MG63 (cell line): ENCODE measurements around the gene RASSF4. TPM values are rescaled to one million over a fixed set of nuclear protein-coding genes. Genes with fewer than 3 reads are reported as not detected.
A peak's percentile ranks its signal among the peaks of the same experiment; 100 is the strongest.

Experiments
- DNase-seq: peaks from one replicate; pipeline ENCODE4 v3.0.0-alpha.2; 2020
- H3K27me3 ChIP-seq: fragments of 250-450 bp; sonication (Bioruptor Pico); 2 replicates; pipeline ENCODE4 v1.5.1; 2020; ENCODE audit warnings: mild to moderate bottlenecking, moderate library complexity
- H3K36me3 ChIP-seq: fragments of 250-450 bp; sonication (Bioruptor Pico); 2 replicates; pipeline ENCODE4 v1.5.1; 2020; ENCODE audit warnings: mild to moderate bottlenecking, moderate library complexity
- H3K4me3 ChIP-seq: fragments of 250-450 bp; sonication (Bioruptor Pico); 2 replicates; pipeline ENCODE4 v1.5.1; 2020; ENCODE audit warnings: mild to moderate bottlenecking, moderate library complexity
- H3K9me3 ChIP-seq: fragments of 250-450 bp; sonication (Bioruptor Pico); 2 replicates; pipeline ENCODE4 v1.5.1; 2020; ENCODE audit warnings: mild to moderate bottlenecking, moderate library complexity
- total RNA-seq: library from RNA; depleted of rRNA; stranded (reverse); fragments of >200 nt; shearing (Covaris generic); gene quantifications from 2 replicates; pipeline ENCODE4 v1.2.3, GENCODE V29; 2014; ENCODE audit warnings: low replicate concordance

Gene RASSF4
- total RNA-seq, 1 experiment from 2014 or later = 0.26 TPM

DNA sequence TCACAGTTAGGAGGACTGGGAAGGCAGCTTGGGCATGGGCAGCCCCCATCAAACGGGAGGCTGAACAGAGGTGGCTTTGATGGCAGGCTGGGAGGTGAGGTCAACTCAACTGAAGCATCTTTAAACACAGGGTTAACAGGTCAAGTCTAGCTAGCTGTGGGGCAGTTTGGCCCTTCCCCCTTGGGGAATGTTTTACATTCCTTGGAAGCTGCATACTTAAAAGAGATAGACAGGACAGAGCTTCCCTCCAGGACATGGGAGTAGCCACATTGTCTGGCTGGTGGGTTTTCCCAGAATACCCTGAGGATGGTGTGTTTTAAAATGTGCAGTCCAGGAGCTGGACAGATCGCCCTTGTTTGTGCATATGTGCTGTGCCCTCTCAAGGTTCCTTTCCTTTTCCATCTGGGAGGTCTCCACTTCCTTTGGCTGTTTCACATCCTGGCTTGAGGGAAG, 6.8 kb upstream of the RASSF4 start:
- H3K27me3 ChIP-seq = no peaks in the 10 kb centered on the region
- no peak for DNase-seq
- H3K9me3 ChIP-seq = no peaks in the 10 kb centered on the region
- no peak overlapping the region for H3K4me3 ChIP-seq
- H3K36me3 ChIP-seq = no peaks in the 10 kb centered on the region

DNA sequence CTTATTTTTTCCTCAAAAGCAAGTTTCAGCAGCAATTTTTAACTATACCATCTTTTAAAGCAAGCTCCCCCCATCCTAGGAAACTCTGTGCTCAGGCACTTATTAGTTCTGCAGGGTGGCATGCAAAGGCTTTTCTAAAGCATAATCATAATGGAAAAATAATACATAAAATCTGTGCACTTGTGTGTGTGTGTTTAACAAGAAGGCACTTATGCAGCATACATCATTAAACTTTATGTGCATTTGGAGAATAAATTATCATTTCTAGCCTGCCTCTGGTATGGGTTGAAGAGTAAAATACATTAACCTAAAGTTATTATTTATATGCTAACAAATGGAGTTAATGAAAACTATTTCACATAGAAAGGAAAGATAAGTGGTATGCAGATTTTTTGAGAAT, 5.6 kb upstream of the RASSF4 start:
- Histone ChIP-seq H3K4me3 (no peak overlapping the region), H3K36me3 (no peaks in the 10 kb centered on the region), H3K27me3 (no peaks in the 10 kb centered on the region), H3K9me3 (no peaks in the 10 kb centered on the region)
- DNase-seq = no peak

DNA sequence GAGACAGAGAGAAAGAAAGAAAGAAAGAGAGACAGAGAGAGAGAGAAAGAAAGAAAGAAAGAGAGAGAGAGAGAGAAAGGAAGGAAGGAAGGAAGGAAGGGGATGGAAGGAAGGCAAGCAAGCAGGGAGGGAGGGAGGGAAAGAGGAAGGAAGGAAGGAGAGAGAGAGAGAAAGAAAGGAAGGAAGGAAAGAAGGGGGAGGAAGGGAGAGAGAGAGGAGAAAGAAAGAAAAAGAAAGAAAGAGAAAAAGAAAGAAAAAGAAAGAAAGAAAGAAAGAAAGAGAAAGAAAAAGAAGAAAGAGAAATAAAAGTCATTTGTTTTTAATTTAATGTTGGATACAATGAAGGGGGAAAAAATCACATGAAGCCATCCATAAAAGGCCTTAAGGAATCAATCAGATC, 4.6 kb upstream of the RASSF4 start:
- Histone ChIP-seq H3K9me3 (no peaks in the 10 kb centered on the region), H3K4me3 (no peak overlapping the region), H3K36me3 (no peaks in the 10 kb centered on the region), H3K27me3 (no peaks in the 10 kb centered on the region)
- DNase-seq = no peak

DNA sequence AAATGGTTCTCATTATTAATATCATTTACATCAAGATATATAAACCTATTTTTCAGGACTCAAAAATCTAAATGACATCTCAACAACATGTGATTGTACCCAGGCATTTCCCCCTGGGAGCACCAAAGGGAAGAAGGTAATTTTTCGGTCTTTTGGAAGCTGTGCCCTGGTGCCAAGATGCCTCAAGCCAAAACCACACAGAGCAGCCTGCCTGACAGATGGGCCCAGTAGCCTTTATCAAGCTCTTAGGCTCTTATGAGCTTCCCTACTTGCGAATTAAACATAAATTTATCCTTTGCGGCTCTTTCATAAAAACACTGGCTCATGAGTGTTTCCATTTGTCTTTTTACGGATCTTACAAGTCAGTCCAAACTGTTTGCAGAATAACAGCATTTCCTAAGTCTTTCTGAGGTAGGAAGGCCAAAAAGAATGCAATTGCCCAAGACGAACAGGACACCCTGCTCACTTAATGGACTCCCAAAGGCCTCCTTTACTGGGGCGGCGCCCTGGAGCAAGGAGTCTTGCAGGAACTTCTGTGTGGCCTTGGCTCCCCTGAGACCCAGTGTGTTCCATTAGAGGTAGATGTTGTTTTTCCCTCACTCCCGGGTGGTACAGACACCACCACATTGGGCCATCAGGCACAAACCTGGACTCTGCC, 4.1 kb upstream of the RASSF4 start:
- no peak overlapping the region for H3K4me3 ChIP-seq
- H3K36me3 ChIP-seq = no peaks in the 10 kb centered on the region
- no peaks in the 10 kb centered on the region for H3K27me3 ChIP-seq
- no peak for DNase-seq
- H3K9me3 ChIP-seq = no peaks in the 10 kb centered on the region

DNA sequence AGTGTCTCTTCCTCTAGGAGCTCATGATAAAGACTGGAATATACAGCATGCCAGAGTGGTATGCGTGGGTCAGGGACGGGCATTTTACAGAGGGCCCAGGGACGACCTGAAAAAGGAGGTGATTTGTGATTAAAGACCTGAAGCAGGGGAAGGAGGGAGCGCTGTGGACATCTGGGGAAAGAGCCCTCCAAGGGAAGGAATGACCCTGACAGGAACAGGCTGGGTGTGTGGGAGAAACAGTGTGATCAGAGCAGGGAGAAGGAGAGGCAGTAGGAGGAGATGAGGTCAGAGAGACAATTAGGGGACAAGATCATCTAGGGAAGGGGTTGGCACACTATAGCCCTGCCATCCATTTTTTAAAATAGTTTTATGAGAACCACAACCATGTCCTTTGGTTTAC, 3.4 kb upstream of the RASSF4 start:
- no peak for DNase-seq
- H3K4me3 ChIP-seq = no peak overlapping the region
- no peaks in the 10 kb centered on the region for H3K36me3 ChIP-seq
- H3K9me3 ChIP-seq = no peaks in the 10 kb centered on the region
- no peaks in the 10 kb centered on the region for H3K27me3 ChIP-seq

DNA sequence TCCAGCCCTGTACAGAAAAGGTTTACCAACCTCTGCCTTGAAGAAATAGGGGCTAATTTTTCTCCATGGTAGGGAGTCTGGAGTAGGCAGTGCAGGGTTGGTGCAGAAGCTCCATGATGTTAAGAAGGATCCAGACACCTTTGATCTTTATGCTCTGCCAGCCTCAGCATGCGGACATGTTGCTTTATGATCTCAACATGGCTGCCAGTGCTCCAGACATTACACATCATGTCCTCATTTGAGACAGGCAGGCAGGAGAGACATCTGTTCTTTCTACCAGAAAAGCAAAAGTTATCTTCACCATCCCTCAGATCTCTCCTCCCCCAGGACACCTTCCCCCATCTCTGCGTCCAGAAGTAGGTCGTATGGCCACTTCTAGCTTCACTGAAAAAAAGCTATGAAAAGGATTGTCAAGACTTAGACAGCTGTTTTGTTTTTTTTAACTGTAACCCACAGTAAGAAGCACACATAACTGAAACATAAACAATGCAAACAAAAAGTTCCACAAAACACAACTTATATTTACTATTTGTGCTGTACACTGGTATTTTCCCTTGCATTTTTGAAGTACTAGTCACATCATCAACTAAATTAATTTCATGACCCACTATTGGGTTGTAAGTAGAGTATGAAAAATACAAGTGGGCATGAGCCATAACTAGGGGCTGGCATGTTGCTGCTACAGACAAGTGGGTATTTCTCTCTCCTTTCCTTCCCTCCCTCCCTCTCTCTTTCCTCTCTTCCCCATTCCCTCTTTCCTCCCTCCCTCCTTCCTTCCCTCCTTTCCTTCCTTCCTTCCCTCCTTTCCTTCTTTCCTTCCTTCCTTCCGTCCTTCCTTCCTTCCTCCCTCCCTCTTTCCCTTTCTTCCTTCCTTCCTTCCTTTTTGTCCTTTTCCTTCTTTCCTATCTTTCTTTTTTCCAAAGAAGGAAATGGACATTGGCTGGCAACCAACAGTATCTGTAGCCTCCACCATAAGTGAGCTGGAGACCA, 2.6 kb upstream of the RASSF4 start:
- H3K27me3 ChIP-seq = no peaks in the 10 kb centered on the region
- DNase-seq = no peak
- no peak overlapping the region for H3K4me3 ChIP-seq
- H3K9me3 ChIP-seq = no peaks in the 10 kb centered on the region
- H3K36me3 ChIP-seq = no peaks in the 10 kb centered on the region

DNA sequence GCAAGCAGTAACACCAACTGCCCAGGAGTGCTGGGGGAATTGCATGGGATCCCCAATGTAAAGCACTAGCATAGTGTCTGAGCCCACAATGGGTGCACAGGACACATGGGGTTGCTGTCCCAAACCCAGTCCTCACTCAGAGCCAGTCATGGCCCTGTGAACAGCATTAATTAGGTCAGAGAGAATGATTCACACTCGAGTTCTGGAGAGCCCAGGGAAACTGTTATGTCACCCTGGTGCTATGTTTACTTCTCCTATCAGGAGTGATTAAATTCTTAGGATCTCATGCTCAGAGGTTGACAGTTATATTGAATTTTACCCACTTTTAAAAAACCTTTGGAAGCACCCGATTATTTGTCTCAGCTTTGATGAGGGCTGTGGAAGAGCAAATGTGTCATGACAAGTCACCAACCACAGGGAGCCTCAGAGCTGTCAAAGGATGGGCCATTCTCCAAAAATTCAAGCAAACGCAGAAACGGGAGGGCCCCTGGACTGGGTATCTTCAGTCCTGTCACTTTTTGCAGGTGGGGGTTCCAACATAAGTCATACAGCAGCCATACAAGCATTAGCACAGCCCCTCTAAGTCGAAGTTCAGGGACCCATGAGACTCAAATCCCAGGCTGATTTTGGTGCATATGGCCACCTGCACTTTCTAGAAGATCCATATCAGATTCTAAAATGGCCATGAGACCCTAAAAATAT, 1.3 kb upstream of the RASSF4 start:
- peak; percentile 36 for DNase-seq

DNA sequence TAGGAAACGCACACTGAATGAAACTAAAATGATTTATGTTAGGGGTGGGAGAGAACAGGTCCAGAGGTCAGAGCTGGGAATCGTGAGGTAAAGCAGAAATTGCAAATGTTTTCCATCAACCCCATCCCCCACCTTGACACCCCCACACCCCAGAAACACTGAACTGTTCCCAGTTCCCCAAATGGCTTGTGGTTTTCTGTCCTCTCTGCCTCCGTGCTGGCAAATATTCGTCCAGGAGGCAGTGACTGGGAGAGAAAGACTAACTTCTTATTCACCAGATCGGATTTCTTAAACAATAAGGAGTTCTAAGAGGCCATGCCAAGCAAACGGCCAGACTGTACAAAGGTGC, 730 bp upstream of the RASSF4 start:
- Histone ChIP-seq H3K9me3 (no peaks in the 10 kb centered on the region), H3K4me3 (peak overlapping the region; percentile 84), H3K27me3 (no peaks in the 10 kb centered on the region), H3K36me3 (no peaks in the 10 kb centered on the region)
- DNase-seq = no peak

More for the DNA sequence above, 1.3 kb upstream of the RASSF4 start:
- Histone ChIP-seq H3K9me3 (no peaks in the 10 kb centered on the region), H3K4me3 (peak overlapping the region; percentile 84), H3K27me3 (no peaks in the 10 kb centered on the region), H3K36me3 (no peaks in the 10 kb centered on the region)

DNA sequence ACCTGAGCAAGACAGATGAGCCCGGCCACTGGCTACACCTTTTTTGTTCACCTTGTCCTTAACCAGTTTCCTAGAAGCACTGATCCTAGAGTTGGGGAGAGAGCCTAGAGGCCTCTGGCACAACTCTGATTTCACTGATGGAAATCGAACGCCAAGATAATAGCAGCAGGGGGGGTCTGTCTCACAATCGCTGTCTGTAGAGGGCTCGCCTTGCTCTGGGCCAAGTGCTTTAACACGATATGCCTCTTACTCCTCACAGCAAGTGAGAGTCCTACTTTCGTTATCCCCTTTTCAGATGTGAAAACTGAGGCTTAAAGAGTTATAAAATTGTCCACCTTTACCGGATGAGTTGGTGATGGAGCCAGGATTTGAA, 472 bp downstream of the RASSF4 start:
- no peaks in the 10 kb centered on the region for H3K36me3 ChIP-seq
- H3K27me3 ChIP-seq = no peaks in the 10 kb centered on the region
- peak overlapping the region; percentile 84 for H3K4me3 ChIP-seq
- H3K9me3 ChIP-seq = no peaks in the 10 kb centered on the region
- no peak for DNase-seq

DNA sequence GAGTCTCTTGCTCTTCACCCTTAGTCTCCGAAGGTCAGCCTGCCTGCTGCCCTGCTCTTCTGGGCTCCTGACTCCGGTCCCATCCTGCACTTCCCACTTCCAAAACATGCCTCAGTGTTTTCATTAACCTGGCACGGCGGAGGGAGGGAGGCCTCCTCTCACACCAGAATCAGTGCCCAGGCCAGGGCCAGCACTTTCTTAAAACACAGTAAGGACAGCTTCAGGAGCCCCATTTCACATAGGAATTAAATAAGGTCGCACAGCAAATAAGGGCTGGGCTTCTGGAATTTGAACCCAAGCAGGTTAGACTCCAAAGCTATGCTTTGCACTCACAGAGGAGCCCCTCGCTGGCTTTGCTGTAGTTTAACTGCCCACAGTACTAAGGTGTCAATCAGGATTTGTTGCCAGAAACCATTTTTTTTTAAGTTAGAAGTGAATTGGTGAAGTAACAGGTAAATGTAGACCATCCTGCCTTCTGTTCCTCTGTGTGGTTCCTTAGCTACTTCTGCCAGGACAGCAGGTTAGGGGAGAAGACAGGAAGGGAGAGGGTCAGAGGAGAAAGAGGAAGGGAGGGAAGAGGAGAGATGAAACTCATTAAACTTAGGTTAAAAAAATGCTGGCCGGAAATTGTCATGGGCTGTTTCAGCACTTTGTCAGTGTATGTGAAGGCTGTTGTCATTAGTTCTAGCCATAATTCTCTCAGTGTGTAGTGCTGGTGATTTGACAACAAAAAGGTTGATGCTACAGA, 1.1 kb downstream of the RASSF4 start:
- Histone ChIP-seq H3K36me3 (no peaks in the 10 kb centered on the region), H3K27me3 (no peaks in the 10 kb centered on the region), H3K9me3 (no peaks in the 10 kb centered on the region), H3K4me3 (no peak overlapping the region)
- no peak for DNase-seq

DNA sequence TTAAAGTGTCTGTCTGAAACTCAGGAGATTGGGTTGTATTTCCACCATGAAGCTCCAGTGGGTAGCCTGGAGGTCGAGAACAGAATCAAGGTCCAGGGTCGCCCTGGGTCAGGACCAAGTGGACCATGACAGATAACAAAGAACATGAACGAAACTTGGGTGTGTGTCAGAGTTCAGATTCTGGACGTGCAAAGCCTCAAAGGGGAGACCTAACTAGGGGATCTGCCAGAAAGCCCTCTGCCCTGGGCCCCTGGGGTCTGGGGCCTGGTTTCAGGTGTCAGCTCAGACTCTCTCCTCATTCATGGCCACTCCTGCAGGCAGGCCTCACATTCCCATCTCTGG, 1.6 kb downstream of the RASSF4 start:
- Histone ChIP-seq H3K36me3 (no peaks in the 10 kb centered on the region), H3K4me3 (no peak overlapping the region), H3K27me3 (no peaks in the 10 kb centered on the region), H3K9me3 (no peaks in the 10 kb centered on the region)
- no peak for DNase-seq

DNA sequence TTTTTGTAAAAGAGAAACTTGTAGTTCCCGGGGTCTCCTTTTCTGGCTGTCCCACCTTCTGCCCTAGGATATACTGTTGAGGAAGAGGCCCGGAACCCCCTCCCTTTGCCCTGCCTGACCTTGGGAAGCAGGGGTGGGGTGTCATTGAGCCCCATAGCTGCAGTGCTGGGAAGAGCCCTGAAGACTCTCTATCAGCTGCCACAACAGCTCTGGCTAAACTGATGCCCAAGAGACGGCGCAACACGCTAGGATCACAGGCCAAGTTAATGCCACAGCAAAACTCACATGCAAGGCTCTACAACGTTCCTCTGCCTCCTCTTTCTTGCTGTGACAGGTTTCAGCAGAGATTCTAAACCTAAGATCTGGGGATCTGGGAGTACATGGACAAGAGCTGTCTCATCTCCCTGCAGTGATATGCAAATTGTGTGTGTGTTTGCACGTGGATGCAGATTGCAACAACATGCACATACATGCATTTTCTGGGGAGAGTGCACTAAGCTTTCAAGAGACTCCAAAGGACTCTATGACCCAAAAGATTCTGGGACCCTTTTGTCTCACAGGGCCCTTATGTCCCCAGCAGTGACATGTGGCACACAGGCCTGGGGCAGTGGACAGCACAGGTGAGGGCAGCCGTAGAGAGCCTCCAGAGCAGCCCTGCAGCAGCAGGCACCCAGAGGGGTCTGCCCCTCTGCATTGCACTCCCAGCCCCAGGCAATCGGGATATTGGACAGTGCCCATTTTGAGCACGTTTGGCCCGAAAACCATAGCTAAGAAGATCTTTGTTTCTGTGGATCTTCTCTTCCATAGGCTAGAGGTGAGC, 2.5 kb downstream of the RASSF4 start:
- Histone ChIP-seq H3K9me3 (no peaks in the 10 kb centered on the region), H3K4me3 (no peak overlapping the region), H3K36me3 (no peaks in the 10 kb centered on the region), H3K27me3 (no peaks in the 10 kb centered on the region)
- DNase-seq = no peak

DNA sequence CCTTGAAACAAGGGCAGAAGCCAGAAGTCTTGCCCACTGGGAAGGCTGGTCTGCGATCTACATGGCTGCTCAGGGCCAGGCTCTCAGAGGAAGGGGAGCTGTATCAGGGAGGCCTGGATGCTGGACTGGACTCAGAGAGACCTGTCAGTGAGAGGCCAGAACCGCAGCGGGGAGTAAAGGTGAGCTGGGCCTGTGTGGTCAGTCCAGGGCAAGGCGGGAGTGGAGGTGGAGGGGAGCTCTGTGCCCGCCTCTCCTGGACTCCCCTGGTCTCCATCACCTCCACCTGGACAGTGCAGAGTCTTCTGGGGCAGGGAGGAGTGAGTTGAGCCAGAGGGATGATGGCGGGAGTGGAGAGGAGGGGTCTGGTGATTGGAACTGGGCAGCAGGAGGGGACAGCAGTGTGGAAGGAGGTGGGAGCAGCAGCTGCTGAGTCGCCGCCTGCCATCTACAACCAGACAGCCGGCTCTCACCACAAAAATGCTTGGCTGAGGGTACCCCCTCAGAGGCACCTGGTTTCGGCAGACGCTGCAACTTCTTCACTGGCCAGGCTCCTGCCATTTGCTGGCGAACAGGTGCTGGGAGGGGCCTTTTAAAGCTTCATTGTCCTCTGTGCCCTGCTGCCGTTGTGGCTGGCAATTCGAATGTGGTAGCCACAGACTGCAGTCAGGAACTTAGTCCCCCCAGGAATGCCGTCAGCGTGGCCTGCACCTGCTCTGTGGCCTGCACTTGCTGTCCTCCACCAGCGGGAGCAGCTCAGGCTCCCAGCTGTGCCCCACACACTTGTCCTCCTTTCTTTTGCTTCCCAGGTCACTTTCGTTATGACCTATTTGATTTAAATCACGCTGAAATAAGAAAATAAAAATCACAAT, 3.5 kb downstream of the RASSF4 start:
- no peaks in the 10 kb centered on the region for H3K27me3 ChIP-seq
- DNase-seq = no peak
- H3K9me3 ChIP-seq = no peaks in the 10 kb centered on the region
- H3K36me3 ChIP-seq = no peaks in the 10 kb centered on the region
- no peak overlapping the region for H3K4me3 ChIP-seq

DNA sequence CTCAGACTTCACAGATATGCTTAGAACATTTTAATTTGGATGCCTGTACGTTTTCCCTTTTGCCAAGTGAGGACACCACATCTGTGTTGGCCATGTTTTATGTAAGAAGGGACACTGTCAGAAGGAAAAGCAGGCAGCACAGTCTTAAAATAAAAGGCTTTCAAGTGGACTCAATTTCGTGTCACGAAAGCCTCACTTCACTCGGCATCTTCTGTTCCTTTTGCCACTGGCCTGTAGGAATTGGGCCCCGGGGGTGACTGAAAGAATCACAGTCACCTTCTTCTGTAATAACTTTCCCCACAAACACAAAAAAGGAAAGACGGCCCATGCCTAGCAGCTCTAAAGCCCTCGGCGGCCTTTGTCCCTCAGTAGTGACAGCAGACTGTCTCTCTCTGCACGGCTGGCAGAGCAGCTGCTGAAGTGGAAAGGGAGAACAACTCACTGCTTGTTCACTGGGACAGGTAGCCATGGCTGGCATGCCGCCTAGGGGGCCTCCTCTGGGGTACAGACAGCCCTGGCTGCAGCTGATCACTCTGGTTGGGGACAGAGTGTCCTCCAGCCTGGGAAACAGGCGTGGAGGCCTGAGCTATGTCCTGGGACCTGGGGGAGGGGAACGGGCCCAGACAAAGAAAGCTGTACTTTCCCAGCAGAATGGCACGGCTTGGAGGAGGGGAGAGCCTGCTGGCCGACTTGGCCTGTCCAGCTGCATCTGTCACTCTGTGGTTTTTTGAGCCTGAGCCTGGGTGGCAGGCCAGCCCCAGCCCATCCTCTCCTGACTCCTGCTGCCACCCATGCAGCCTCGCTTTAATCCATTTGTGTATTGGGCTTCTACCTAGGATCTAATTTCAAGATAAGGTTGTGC, 4.4 kb downstream of the RASSF4 start:
- Histone ChIP-seq H3K27me3 (no peaks in the 10 kb centered on the region), H3K36me3 (no peaks in the 10 kb centered on the region), H3K4me3 (no peak overlapping the region), H3K9me3 (no peaks in the 10 kb centered on the region)
- DNase-seq = no peak
